GM12892 (cell line): ENCODE results near the gene ALKBH8.
A peak's percentile ranks its signal among the peaks of the same experiment; 100 is the strongest.
"Not testable (repeated sequence)": the region's sequence is repeated elsewhere in the genome, so short reads cannot be mapped to it uniquely, and the experiment has no call there.

Source experiments
- DNase-seq: peaks from one replicate; pipeline ENCODE4 v3.0.0; 2011; ENCODE audit not compliant: insufficient read length
- FAIRE-seq: peaks from 2 replicates; lab custom pipeline; 2011; peaks lifted over from hg19 to GRCh38; lab: Jason Lieb, UNC
- POLR2A ChIP-seq: IDR thresholded peaks from 2 replicates; pipeline ENCODE4 v1.6.1; 2011; ENCODE audit warnings: low read depth, low read length, control low read depth
- POLR2AphosphoS5 ChIP-seq: IDR thresholded peaks from 2 replicates; pipeline ENCODE4 v1.6.1; 2011; ENCODE audit warnings: low read depth, low read length, control low read depth
- TAF1 ChIP-seq: IDR thresholded peaks from 2 replicates; pipeline ENCODE4 v1.6.1; 2011; ENCODE audit warnings: low read depth, mild to moderate bottlenecking, control low read depth, low read length, borderline replicate concordance

Gene ALKBH8

GRCh38 chr11:107592231-107592590 is 26.7 kb upstream of the ALKBH8 start:
- FAIRE-seq (peak; percentile 24), DNase-seq (no peak)
- no peak for TF ChIP-seq POLR2AphosphoS5

GRCh38 chr11:107591378-107592230 is 26.1 kb upstream of the ALKBH8 start:
- FAIRE-seq, result peak; percentile 27
- no peak for TF ChIP-seq TAF1
- peak; percentile 23 for DNase-seq

- FAIRE-seq (peak; percentile 44), DNase-seq (peak; percentile 48)
Observed at GRCh38 chr11:107590460-107591377, 25.2 kb upstream of the ALKBH8 start, which contains the start of gene ELMOD1. Gene ELMOD1 (plus strand): TSS chr11:107591147. CDS start chr11:107618190, 27,043 bp downstream.

DNA sequence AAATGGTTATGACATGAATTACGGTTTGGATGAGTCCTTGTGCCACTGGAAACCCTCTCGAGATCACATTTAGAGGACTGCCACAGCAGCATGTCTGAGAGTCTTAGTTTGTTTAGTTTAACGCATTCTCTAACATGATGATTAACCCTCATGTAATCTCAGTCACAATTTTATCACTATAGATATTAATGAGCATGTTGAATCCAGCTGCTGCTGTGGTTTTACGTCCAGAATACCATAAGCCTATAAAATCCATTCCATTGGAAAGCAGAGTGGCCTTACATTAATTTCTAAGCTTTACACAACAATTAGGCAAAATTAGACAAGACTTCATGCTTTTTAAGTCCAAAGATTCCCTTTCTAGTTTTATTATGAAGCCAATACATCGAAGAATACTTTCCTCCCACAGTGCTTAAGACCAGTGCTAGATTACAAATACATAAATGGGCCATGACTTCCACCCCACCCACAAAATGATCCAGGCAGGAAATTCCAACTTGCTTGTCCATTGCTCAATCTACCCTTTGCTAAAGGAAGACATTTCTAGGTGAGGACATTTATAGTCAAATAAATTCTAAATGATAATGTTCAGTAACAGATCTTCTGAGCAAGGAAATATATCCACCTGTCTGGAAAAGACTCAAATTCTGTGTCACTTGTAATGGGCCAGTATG is 21.9 kb upstream of the ALKBH8 start:
- DNase-seq, result no peak

More at GRCh38 chr11:107590460-107591377, 25.2 kb upstream of the ALKBH8 start, which contains the start of gene ELMOD1:
- TF ChIP-seq TAF1 (no peak), POLR2AphosphoS5 (no peak), POLR2A (no peak)

GRCh38 chr11:107583629-107584195 is 18.2 kb upstream of the ALKBH8 start:
- DNase-seq (no peak), FAIRE-seq (peak; percentile 36)
- TF ChIP-seq TAF1 (no peak), POLR2A (no peak), POLR2AphosphoS5 (no peak)

More for the DNA sequence above, 21.9 kb upstream of the ALKBH8 start:
- TF ChIP-seq POLR2A (no peak), POLR2AphosphoS5 (no peak), TAF1 (no peak)
- FAIRE-seq, result no peak

- TF ChIP-seq TAF1 (no peak), POLR2A (no peak), POLR2AphosphoS5 (no peak)
- DNase-seq, result no peak
- no peak for FAIRE-seq
Observed at GRCh38 chr11:107581147-107581546, 15.6 kb upstream of the ALKBH8 start.

- not testable (repeated sequence) for DNase-seq, FAIRE-seq
Observed at GRCh38 chr11:107579169-107579568, 13.6 kb upstream of the ALKBH8 start.

DNA sequence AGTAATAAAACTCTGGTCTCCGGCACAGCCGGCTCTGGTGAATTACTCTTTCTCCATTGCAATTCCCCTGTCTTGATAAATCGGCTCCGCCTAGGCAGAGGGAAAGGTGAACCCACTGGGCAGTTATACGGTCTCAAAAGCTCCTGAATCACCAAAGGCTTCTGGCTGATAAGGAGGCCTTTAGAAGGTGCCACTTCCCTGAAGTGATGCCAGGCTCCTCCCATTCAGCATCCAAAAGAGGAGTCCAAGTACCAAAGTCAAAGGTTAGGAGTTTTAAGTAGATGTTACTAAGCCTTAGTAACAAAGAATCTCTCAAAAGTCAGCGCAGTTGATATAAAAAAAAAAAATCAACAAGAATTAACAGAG is 11.8 kb upstream of the ALKBH8 start:
- FAIRE-seq (no peak), DNase-seq (no peak)
- TF ChIP-seq POLR2AphosphoS5 (no peak), POLR2A (no peak), TAF1 (no peak)

DNA sequence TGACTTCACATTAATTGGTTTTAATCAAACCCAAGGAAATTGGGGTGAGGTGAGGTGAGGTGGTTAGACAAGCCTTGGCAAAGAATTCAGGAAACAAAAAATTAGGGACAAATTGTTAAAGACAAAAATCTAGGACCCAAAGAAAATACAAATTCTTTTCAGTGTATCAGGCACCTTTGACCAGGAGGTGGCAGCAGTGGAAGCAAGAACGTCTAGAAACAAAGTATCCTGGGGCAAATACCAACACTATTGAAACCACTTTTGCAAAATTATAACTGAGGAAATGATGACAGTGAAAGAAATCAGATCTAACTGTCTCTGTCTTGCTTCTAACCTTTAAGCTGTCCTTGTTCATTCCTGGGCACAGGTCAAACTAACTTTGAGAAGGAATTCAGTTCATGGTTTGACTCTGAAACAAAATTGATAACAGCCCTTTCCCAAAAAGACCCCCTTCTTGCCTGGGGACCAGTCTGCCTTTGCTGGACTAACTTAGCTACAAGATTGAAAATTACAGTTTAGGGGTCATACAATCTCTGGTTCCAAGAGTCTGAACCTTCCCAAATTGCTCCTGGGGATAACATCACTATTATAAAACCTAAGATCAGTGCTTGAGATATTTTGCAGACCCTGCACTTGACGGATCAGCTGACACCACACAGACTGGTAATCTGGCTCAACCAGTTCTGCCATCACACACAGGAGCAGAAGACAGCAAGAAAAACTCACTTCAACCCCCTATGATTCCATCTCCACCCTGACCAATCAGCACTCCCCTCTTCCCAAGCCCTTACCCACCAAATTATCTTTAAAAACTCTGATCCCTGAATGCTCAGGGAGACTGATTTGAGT is 11.2 kb upstream of the ALKBH8 start:
- peak; percentile 88 for FAIRE-seq
- not testable (repeated sequence) for DNase-seq

DNA sequence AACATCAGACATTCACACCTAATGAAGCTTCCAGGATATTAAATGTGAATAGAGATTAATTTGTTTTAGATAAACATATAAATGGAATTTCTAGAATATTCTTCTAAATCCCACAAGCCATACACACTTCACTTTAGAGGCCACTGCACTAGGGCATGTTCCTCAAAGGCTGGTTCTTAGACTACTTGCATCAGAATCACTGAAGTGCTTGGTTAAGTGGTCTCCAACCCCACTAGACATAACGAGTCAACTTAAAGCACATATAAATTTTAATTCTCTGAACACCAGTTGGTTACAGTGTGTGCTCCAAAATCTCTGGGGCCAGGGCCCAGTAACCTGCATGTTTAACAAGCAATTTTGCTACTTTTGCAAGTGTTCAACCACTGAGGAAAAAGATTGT is 7.9 kb upstream of the ALKBH8 start:
- FAIRE-seq, result no peak
- TF ChIP-seq POLR2AphosphoS5 (no peak), POLR2A (no peak), TAF1 (no peak)
- DNase-seq, result no peak

DNA sequence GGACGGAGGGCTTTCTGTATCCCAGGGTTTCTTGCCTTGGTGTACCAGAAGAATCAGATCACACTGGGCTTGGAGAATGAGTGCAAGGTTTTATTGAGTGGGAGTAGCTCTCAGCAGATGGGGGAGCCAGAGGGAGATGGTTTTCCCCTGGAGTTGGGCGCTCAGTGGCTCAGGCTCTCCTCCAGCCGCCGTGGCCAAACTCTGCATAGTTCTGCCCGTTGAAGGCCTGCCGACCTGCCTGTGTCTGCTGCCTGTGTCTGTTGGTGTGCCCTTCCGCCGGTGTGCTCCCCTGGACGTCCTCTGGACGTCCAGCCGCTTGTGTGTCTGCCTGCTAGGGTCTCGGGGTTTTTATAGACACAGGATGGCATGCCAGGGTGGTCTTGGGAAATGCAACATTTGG is 4.5 kb upstream of the ALKBH8 start:
- no peak for FAIRE-seq

More for the DNA sequence above, 4.5 kb upstream of the ALKBH8 start:
- no peak for DNase-seq
- TF ChIP-seq POLR2AphosphoS5 (no peak), POLR2A (no peak), TAF1 (no peak)
